Measurements from ENCODE around the gene PARVA.

Gene PARVA

DNA sequence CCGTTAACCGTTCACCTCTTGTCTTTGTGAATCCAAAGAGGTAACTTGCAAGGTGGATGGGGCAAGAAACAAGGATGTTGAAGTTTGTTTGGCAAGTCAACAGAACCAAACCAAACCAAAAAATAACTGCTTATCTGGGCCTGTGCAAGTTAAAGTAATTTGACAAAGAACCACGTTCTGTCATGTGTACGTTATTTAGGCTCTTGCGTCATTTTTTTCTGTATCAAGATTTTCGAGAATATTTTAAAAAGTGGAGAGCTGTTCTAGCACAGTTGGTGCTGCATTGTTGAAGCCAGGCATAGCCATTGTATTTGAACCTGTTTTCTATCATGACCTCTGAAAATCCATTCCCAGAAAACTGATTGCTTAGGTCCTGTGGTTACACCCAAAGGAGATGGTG is 55.1 kb downstream of the PARVA start:
- DNase-seq (ENCODE audit: low read depth in 2 of 2), result no peak

DNA sequence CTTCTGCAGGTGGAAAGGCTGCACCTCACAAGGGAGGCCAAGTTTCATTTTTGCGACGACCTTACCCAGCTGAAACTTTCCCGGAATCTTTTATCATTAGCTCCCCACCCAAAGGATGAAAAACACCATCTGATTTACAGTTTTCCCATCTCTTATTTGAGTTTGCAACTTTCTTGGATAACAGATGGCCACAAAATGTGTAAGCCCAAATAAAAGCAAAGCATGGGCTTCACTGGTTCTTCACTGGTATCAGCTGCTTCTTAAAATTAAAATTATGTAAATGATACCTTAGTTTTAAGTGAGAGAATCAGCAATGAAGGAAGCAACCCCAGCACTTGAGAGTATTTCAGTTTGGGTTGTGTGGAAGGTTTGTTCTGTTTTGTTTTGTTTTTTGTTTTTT is 55.8 kb downstream of the PARVA start:
- no peak for DNase-seq (ENCODE audit: low read depth in 2 of 2)

DNA sequence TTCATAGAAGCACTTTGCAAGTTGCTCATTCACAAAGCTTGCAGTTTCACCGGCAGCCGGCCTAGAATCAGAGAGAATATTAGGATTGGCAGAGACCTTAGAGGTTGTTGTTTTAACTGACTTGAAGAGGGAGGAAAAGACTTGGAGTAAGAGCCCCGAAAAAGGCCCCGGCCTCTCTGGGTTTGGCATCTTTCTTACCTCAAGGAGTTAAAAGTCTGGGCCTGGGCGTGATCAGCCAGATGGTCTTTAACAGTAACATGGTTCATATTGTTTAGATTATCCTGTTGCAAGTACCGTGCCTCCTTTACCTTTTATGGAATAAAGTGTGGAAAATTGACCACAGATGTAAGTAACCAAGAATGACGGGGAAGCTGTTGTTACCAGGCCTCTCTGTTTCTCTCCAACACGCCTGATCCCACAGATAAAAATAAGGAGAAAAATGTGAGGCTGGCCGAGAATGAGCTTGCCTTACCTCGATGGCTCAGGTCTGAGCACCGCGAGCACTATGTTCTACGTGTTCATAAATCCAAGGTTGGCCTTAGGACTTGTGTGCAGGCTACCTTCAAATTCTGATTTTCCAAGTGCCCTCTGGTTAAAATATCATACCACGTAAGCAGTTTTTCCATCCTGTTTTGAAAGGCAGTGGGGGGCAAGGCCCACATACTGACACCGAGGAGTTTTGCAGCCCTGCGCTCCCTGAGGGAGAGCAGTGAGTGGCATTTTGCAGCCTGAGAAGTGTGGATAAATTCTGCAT is 56.4 kb downstream of the PARVA start:
- DNase-seq (ENCODE audit: low read depth in 2 of 2), result no peak

DNA sequence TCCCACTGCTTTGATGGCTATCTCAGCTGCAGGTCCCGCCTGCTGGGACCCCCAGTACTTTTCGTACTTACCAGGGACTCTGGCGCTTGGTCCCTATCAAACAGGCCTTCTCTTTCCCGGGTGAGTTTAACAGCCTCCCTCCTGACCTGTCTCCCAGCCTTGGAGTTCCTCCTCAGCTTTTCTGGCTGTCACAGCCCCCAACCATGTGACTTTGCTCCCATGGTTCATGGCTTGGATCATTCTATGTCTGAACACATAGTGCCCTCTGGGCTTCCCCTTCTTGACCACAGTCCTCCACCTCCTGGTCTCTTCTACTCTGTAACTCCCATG is 56.9 kb downstream of the PARVA start:
- no peak for DNase-seq (ENCODE audit: low read depth in 2 of 2)

DNA sequence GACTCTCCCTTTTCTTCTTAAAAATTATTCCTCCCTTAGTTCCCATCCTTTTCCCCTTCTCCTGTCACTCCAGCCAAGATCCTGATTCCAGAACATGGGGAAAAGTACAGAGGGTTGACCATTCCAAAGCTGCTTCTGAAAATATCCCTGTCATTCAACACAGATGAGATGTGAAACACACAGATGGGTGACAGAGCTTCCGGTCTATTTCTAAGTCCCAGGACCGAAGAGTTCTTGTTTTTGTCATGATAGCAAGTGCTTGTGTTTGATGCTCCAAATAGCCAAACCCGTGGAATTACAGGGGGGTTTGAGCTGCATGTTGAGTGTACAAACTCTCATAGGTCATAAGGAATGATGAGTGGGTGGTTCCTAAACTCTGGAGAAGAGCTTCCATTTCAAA is 57.9 kb downstream of the PARVA start:
- DNase-seq (ENCODE audit: low read depth in 2 of 2), result no peak

DNA sequence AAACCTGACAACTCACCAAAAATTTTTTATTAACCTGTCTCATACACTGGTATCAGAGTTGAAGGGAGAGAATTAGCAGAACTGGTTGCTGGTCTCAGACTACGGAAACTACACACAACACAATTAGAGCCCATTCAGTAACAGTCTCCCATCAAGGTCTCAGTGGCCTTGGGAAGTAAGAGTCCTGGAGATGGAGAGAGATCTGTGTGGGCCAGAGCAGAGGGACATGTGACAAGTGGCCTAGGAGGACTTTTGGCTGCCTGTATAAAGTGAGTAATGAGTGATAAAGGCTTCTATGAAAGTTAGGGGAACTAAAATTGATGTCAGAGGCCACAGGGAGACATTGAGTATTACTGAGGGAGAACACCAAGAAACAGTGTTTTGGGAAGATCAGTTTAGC is 58.9 kb downstream of the PARVA start:
- no peak for DNase-seq (ENCODE audit: low read depth in 2 of 2)

DNA sequence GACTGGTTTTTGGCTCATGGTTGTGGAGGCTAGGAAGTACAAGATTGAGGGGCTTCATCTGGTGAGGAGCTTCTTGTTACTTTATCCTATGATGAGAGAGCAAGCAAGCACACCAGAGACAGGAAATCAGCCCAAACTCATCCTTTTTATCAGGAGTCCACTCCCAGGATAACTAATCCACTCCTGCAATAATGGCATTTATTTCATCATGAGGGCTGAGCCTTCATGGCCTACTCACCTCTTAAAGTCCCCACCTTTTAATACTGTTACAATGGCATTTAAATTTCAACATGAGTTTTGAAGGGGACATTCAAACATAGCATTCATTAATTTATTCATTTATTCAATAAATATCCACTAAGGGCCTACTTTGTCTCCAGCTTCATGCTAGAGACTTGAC is 60.9 kb downstream of the PARVA start:
- DNase-seq (ENCODE audit: low read depth in 2 of 2), result no peak

DNA sequence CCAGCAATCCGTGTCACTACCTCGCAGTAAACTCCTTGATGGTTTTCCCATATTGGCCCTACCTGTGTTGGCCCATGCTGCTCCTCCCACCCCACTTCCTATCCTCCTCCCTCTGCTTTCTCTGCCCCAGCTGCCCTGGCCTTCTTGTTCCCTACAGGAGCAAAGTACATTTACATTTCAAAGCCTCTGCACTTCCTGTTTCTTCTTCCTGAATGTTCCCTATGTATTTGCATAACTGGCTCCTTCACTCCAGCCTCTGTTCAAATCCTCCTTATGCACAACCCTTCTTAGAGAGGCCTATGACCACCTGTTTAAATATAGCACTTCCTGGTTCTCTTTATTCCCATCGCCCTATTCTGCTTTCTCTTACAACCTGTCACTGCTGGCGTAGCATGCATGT is 62.2 kb downstream of the PARVA start:
- DNase-seq (ENCODE audit: low read depth in 2 of 2), result no peak

DNA sequence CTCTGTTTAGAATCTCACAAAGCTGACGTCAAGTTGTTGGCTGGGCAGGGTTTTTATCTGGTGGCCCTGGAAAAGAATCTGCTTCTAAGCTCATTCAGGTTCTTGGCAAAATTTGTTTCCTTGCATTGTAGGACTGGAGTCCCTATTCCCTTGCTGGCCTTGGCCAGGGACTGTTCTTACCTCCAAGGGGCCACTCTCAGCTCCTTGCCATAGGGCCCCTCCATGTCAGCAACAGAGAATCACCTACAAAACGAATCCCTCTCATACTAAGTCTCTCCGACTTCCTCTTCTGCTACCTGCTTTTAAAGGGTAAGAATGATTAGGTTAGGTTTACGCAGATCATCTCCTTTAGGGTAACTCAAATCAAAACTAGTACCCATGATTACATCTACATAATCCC is 63.2 kb downstream of the PARVA start:
- DNase-seq (ENCODE audit: low read depth in 2 of 2), result no peak

DNA sequence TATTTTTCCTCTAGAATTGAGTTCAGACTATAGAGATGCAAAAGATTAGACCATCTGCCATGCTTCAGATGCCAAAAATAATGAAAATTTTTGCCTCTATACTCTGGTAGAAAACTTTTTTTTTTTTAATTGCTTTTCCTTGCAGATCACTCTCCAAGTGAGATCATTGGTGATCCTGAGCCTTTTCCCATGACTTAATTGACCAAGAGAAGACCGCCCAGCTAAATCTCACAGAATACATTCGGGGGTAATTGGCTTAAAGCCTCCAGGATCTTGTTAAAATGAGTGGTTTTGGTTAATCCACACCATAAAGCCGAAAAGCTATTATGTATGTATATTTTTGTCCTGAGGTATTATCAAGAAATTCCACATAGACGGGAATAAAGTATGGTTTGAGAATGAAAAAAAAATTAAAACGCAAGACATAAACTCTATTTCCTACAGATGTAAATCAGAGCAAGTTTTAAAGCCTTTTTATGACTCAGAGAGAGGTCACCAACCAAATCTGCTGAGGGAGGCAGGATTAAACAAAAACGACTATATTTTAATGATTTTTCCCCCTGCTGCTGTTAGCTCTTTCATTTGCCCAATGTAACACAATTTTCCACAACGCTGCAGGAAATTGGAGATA is 64.0 kb downstream of the PARVA start:
- DNase-seq (ENCODE audit: low read depth in 2 of 2), result no peak

DNA sequence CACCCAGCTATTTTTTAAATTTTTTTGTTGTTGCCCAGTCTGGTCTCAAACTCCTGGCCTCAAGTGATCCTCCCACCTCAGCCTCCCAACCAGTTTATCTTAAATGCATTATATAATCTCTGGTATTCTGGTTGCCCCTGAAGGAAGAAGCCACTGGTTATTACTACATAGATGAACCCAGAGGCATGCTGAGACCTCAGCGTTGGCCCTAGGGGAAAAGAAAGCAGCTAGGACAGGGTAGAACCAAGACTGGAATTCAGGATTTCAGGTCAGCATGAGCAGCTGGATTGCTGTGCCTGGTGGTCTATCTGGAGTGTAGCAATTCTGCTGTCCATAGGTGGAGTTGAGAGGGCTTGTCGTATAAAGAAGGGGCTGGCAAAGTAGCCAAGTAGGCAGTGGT is 67.2 kb downstream of the PARVA start:
- DNase-seq (ENCODE audit: low read depth in 2 of 2), result no peak

DNA sequence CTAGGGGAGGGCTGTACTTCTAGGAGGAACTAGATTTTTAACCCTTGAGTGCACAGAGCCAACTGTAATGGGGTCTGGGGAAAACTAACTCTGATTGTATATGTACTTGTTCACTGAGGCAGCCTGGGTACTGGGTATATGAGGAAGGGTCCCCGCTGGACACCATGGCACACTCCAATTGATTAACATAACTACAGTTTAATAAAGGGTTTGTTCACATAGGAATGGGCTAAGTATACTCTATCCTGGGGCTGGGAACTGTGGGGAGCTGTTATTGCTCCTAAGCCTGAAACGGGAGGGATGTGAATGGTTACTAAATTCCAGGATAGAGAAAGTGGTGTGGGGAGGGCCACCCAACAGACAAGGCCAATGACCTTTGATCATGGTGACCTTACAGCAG is 67.6 kb downstream of the PARVA start:
- DNase-seq (ENCODE audit: low read depth in 2 of 2), result no peak

DNA sequence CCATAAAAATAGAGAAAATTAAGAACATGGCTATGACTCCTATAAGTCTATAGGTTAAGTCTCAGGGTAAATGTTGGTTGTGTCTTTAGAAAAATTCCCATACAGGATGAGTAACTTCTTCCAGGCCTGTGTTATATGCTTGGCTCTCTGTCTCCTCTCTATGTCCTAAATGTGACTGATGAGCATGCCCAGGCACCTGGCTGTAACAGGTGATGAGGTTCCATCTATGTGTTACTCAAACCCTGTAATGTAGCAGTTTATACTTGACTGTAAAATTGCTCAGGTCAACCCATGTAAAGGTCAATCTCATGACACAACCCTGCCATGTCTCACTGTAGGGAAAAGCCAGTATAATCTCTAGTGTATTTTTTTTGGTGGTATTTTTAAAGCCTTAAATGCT is 69.5 kb downstream of the PARVA start:
- no peak for DNase-seq (ENCODE audit: low read depth in 2 of 2)

DNA sequence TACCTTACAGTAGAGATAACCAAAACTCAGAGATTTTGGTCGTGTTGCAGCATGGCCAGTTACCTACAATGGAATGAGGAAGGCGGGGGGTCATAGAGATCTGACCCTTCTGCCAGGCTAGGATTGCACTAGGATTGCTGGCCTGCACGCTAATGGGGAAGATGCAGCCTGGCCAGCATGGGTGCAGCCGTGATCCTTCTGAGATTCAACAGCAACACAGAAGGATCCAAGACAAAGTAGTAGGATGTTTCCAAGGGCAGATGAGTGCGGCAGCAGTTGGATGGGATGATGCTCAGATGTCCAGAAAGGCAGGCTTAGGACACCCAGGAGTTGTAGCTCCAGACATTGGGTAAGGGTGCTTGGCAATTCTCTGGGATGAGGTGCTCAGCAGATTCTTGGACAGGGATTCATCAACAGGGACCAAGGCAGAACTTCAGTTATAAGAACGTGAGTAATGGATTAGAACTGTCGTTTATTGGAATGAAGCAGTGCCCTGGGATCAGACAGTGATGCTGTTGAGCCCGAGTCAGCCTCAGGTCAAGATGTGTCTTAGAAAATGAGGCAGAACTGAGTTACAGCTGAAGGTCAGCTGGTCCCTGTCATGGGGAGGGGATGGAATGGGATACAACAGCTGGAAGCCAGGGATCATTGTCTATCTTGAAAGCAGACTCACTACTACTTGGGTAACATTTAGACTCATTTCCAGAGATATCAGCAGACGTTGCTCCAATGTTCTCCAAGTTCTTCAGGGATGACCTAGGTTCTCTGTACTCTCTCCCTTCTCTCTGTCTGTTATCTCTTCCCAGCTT is 71.0 kb downstream of the PARVA start:
- no peak for DNase-seq (ENCODE audit: low read depth in 2 of 2)

DNA sequence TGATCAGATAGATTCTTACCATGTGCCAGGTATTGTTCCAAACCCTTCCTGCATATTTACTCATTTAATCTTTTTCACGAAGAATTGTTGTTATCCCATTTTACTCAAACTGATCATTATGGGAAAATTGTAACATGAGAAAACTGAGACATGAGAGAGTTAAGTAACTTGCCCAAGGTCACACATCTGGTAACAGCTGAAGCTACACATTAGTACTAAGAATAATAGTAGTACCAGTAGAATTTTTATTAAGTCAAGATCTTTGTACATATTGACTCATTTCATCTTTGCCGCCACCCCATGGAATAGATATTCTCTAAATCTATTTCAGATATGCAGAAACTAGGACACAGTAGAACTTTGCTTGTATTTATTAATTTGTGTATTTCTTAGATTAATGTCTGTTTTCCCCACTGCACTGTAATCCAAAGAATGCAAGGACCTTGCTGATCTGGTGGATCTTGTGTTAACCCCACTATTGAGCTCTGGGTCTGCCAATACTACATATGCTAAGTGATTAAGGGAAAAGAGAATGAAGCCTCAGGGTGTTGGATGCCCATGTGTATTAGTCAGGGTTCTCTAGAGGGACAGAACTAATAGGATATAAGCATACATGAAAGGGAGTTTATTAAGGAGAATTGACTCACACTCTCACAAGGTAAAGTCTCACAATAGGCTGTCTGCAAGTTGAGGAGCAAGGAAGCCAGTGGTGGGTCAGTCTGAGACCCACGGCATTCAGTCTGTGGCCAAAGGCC is 72.8 kb downstream of the PARVA start:
- DNase-seq (ENCODE audit: low read depth in 2 of 2), result no peak

DNA sequence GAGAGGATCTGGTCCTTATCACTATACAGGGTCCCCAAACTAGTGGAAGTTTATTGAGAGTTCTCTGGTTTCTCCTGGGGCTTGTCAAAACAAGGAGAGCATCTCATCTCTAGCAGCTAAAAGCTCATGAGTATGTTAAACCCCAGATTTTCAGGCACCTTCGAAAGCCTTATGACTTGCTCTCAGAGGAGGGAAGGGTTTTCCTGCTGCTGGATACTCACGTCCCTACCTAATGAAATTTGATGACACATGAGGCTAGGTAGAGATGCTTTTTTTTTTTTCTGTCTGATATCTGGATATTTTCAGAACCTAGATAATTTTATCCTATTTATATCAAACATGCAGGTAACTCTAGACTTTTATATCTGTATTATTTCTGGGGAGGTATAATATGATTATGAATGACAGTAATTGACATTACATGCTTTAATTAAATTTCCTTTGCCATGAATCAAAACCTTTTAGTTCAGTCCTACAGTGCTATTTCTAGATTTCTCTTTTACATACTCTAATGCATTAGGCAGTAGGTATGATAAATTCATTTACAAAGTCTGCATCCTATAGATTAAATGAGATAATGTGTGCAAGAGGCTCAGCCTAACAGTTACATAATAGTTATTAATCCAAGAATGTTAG is 73.9 kb downstream of the PARVA start:
- DNase-seq (ENCODE audit: low read depth in 2 of 2), result no peak

DNA sequence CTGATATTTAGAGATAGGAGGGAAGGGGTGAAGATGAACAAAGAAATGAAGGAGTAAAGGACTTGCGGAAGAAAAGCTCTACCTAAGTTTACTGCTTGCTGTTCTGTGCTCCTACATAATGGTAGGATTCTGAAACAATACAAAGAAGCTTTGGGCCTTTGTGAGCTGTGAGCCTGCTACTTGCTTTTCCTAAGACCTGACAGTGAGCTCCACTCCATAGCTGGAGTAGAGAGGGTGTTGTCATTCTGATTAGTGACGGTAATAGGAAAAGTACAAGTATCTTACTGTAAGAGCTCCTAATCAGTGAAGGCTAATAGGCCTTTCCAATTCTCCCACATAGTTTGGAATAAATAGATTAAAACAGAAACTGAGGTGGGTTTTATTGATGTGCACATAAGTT is 75.9 kb downstream of the PARVA start:
- no peak for DNase-seq (ENCODE audit: low read depth in 2 of 2)

DNA sequence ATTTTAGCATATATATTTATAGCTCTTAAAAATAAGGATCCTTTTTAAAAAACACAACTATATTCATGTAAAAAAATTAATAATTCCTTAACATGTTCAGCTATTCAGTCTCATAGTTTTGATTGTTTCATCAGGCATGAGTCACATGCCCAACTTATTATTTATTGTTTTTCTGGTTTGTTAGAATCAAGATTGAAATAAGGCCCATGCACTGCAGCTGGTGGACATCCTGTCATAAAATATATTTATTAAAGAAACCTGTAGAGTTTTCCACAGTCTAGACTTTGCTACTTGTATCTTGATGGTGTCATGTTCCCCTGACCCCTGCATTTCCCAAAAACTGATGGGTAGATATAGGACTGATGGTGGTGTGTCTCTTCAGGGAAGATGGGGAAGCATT is 77.4 kb downstream of the PARVA start:
- no peak for DNase-seq (ENCODE audit: low read depth in 2 of 2)

DNA sequence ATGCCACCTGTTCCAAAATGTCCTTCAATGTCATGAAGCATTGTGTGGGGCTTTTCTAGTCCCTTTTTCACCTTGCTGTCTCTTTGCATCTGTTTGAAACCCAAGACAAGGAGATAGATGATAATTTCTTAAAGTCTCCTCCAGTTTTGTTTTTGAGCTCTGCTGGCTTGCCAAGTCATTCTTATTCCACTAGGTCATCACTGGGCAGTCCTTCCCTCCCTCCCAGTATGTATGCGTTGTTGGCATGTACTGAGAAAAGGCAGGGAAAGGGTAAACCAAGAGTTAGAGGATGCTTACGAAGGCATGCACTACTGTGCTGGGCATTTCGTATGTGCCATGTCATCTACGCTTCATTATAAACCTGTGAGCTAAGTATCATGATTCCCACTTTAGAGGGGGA is 78.6 kb downstream of the PARVA start:
- no peak for DNase-seq (ENCODE audit: low read depth in 2 of 2)

DNA sequence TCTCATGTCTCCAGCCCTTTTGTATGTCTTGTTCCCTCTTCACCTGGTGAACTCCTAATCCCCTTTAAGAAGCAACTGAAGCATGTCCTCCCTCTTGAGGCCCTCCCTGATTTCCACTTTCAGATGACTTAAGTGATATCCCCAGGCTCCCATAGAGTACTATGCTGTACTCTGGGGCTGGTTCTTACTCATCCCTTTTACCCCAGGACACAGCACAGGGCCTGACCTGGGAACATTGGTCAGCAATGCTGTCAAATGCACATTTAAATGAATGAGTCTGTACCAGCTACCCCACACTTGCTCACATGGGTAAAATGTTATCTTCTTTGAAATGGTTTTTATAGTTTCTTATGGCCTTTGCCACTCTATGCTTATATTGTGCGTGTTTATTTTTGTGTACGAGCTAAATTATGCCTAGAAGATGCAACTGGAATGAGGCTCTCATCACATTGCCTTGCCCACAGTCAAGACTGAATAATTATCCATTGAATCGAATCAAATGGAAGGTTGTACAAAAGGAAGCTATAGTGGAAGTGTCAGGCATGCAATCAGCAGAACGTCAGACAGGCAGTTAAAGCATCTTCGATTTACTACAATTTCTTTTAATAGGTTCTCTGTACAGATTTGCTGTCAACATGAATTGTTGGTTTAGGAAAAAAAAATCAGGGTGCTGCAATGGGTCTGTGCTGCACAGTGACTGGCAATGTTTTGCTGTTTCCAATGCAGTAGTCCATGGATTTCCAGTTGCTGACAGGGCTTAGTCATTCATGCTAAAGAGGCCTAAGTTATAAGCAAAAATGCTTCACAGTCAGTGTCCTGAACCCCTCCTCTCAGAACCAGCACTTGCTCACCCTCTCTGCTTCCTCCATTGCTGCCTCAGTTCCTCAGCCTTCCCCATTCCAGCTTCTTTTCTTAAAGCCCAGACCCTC is 79.5 kb downstream of the PARVA start:
- no peak for DNase-seq (ENCODE audit: low read depth in 2 of 2)

DNA sequence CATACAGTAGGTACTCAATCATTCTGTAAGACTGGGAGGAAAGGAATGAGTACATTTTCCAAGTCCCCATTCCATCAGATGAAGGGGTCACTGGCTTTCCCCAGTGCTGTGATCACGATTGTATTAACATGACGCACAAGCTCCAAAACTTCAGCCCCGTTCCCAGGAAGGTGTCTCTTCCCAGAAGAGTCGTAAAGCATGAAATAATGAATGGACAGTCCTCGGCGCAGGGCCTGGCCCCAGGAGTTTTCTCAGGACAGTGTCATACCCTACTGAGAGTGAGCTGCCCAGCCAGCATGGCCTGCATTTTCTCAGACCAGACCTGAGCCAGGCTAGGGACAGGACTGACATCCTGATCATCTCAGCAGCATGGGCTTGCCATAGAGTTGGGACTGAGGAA is 80.7 kb downstream of the PARVA start:
- no peak for DNase-seq (ENCODE audit: low read depth in 2 of 2)
